Measurements from ENCODE around the gene HOXA4.
A peak's percentile ranks its signal among the peaks of the same experiment; 100 is the strongest.

HOXA4 gene

GRCh38 chr7:27109466-27110185 is 20.9 kb downstream of the HOXA4 start:
- in situ Hi-C loops (cut with HindIII; ENCODE audit: low sequenced_read_pairs): no loop called here
- DNase-seq (ENCODE audit: low read depth): no peak
- H3K4me3 ChIP-seq (ENCODE audit: low read depth, low read length): peak overlapping the region; percentile 76
- TF ChIP-seq CTCF (IDR thresholded peaks at IDR 0.05; ENCODE audit: low read depth, low read length, missing control alignments): no peak

- TF ChIP-seq CTCF (IDR thresholded peaks at IDR 0.05; ENCODE audit: low read depth, low read length, missing control alignments): no peak
- in situ Hi-C loops (cut with HindIII; ENCODE audit: low sequenced_read_pairs): no loop called here
- H3K4me3 ChIP-seq (ENCODE audit: low read depth, low read length): peak overlapping the region; percentile 32
- DNase-seq (ENCODE audit: low read depth): no peak
Observed at GRCh38 chr7:27108390-27109127, 22.0 kb downstream of the HOXA4 start.

GRCh38 chr7:27107391-27108381 is 22.9 kb downstream of the HOXA4 start:
- in situ Hi-C loops (cut with HindIII; ENCODE audit: low sequenced_read_pairs): no loop called here
- H3K4me3 ChIP-seq (ENCODE audit: low read depth, low read length): peak overlapping the region; percentile 32
- no peak for DNase-seq (ENCODE audit: low read depth)
- no peak for TF ChIP-seq CTCF (IDR thresholded peaks at IDR 0.05; ENCODE audit: low read depth, low read length, missing control alignments)

- DNase-seq (ENCODE audit: low read depth): no peak
- in situ Hi-C loops (cut with HindIII; ENCODE audit: low sequenced_read_pairs): no loop called here
- peak overlapping the region; percentile 32 for H3K4me3 ChIP-seq (ENCODE audit: low read depth, low read length)
- TF ChIP-seq CTCF (IDR thresholded peaks at IDR 0.05; ENCODE audit: low read depth, low read length, missing control alignments): no peak
Observed at GRCh38 chr7:27106901-27107240, 23.7 kb downstream of the HOXA4 start.

- no peak for TF ChIP-seq CTCF (IDR thresholded peaks at IDR 0.05; ENCODE audit: low read depth, low read length, missing control alignments)
- peak overlapping the region; percentile 32 for H3K4me3 ChIP-seq (ENCODE audit: low read depth, low read length)
- in situ Hi-C loops (cut with HindIII; ENCODE audit: low sequenced_read_pairs): no loop called here
- no peak for DNase-seq (ENCODE audit: low read depth)
Observed at GRCh38 chr7:27106181-27106900, 24.2 kb downstream of the HOXA4 start.
